HG03139 (cell line): ENCODE data around the gene ZDHHC13.

Source experiments
- ATAC-seq: cut with Tn5 transposase; IDR thresholded peaks from one replicate; pipeline ENCODE4 v1.9.1; 2021; ENCODE audit not compliant: unreplicated experiment

The ZDHHC13 gene

DNA sequence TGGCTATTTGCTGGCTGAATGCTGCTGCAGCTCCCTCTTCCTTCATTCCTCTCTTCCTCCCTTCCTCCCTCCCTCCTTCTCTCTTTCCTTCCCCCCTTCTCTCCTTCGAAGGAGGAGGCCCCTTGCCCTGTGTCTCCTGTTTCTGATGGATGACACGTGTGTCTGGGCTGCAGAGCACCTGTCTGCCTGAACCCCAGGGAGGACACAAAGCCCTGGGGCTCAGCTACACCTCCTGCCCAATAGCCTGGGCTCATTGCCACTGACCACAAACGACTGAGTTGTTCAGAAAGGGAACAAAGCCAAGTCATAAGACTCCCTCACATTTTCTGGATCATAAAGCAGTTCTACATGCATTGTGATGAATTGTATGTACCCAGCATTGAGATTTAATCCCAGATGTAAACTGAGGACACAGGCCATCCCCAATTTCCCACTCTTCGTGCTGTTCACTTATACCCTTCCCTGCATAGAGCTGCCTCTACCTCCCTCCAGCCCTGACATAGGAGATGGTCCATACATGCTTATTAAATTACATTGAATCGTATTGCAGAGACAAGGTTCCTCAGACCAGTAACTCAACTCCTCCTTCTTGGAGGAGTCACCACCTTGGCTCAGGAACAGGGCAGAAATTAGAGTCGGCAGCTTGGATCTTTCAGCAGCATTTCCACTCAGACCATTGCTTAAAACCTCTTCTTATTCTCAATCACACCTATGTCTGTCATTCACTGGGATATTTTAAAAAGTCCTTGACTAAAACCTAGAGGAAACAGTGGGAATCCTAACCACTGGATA, 83.6 kb downstream of the ZDHHC13 start:
- no peak for ATAC-seq

DNA sequence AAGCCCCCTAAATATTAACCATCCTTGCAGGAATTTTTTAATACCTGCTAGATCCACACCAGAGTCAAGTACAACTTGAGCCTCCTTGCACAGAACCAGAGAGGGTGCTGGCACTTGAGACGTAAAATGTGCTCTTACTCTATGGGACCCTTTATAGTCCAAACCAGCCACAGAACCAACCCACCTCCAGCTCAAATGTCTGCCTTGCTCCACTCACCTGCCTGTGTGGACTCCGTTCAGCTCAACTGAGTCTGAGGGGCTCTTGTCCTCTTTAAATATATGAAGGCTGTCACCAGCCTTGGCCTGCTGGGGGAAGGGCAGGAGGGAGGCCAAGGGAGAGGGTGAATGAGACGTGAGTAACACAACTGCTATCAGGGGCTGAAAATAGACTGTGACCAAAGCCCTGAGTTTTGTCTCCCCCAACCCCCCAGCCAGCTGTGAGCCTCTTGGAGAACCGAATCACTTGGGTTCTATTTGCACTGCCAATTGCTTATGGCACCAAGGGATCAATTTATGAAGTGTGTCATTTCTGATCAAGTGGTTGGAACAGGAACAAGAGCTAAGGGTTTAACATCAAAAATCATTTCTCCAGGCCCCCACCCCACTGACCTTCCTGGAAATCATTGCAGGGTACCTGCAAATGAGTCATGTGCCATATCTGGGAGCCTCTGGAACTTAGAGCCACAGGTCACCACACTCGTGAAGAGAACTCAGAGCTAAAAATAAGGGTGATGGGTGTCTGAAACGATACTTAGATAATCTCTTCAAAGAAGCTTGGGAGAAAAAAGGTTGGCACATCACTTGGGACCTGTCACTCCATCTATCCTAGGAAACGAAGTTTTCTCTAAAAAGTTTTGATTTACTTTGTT, 85.0 kb downstream of the ZDHHC13 start, which contains the start of gene CSRP3:
Gene CSRP3 (minus strand): TSS at position 247 of the 869 bp plus-strand sequence. CDS start 9,535 bp downstream, outside the sequence.
- ATAC-seq: no peak

DNA sequence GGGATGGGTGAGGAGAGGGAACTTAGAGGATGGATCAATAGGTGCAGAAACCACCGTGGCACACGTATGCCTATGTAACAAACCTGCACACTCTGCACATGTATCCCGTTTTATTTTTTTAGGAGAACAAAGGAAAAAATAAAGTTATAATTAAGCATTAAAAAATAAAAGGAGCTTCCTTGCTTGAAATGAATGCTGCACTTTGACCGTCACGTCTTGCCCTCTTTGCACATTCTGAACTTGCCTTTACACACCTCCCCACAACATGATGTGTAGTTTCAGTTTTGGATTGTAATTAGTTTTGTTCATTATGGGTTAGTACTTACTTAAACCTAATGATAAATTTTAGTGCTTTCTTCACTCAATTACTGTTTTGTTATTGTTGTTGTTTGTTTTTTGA, 87.9 kb downstream of the ZDHHC13 start:
- no peak for ATAC-seq

DNA sequence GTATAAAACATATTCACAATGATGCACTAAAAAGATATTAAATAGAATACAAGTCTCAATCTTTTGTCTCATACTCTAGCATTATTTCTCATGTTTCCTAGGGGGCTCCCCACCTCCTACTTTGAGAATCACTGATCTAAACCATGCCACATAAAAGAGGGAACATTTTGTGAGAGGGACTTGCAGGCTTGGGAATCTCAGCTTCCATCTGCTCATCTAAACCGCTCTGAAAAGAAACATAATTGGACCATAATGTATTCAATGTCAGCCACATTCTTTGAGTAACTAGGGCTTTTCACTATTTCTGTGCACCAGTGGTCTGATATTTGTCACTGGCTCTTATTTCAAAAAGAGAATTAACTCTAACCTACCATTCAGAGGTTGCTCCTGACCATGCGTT, 91.2 kb downstream of the ZDHHC13 start:
- no peak for ATAC-seq

- ATAC-seq: no peak
Observed at GRCh38 chr11:19208959-19209546, 92.1 kb downstream of the ZDHHC13 start.

DNA sequence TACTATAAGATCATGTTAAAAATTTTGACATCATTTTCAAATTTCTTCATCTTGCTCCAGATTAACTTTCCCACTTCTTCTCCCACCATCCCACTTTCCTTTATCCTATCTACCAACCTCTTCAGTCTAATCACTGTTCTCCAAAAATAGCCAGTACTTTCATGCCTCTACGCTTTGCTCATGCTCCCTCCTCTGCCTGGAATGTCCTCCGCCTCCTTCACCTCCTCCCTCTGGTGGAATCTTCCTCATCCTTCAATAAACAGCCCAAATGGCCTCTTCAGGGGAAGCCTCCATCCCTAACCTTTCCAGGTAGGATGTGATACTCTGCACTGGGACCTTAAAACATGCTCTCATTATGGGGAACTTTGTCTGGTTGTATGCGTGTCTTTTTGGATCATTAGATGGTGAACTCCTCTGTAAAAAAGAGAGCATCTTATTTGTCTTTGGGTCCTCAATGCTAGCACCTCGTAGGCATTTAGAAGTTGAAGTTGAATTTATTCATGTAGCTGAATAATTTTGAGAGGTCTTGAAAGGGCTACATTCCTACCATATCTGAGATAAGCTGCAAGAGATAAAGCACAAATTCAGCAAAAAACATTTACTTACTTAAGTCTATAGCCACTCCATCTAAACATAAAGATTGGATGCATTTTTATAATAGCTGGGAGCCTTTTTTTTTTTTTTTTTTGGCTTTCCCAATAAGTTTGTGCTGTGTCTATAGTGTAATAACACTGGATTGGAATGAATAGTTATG, 92.8 kb downstream of the ZDHHC13 start:
- no peak for ATAC-seq

GRCh38 chr11:19216021-19216420, 99.1 kb downstream of the ZDHHC13 start:
- no peak for ATAC-seq

- no peak for ATAC-seq
Observed at GRCh38 chr11:19216709-19217374, 99.9 kb downstream of the ZDHHC13 start.

DNA sequence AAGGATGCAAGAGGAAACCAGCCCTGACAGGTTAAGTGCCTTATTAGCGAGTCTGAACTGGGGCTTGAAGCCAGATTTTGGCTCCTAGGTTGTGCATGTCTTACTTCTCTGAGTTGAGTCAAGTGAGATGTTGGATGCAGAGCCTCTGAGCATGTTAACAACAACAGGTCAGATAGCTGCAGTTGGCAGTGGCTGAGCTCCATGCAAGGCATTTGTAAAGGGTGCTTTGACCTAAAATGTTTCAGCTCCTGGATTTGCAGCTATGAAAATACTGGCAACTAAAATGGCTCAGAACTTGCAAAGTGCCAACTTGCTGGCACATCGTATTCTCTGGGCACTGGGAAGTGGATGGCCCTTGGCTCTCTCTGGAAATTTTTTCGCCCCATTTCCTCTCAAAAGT, 101.2 kb downstream of the ZDHHC13 start:
- no peak for ATAC-seq

DNA sequence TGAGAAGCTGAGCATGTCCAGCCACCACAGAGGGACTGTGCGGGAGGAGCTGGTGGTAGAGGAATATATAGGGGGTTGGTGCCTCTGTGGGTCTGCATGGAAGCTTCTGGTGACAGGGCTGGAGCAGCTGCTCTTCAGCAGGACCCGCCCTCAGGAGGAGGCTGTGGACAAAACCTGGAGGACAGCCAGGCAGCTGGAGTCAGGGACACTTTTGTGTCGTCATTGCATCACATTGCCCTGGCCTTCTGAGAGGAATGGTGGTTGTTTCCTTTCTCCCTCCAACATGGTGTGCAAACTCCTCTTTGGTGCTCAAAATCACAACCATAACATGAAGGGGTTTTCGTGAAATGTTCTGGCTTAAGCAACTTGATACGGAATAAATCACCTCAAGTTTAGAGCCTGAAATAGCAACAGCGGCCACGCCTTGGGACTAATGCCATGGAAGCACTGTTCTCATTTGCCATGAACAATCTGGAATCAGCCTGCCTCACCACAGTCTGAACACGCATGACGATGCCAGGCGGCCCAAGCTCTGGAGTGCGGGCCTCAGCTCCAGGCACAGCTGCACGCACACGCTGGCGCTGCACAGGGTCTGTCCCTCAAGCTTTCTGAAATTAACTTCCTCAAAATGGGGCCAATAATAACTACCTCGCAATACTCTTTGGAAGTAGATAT, 102.0 kb downstream of the ZDHHC13 start:
- no peak for ATAC-seq

DNA sequence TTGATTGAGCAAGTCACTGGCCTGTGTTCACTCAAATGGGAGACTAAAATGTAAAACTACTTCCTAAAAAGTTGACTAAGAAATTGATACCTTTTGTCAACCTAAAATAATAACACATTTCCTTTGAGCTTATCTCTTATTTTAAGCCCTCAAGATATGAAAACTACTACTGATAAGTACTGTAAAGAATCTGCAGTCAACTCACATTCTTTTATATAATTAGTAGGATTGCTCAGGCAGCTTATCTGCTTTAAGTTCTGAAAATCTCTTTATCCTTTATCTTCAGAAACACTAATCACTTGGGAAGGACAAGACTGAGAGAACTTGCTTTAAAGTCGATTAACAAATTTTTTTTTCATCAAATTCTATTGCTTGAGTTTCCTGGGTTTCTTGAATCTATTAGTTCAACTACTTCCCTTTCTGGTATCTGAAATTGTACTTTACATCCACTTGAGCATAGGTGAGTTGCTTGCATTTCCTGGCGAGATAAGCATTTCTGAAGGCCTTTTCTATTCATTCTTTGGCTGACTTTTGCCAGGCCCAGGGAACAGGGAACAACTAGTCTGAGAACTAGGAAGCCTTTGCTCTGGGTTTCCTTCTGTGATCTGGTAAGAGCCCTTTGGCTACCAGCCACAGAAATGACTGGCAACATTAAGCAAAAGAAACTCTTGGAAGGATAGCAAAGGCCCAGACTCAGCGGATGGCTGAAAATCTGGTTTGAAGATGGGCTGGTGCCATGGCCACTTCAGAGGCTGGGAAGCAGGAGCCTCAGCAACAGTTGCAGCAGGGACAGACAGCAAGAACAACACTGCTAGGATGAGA, 104.1 kb downstream of the ZDHHC13 start:
- no peak for ATAC-seq

- ATAC-seq: no peak
Observed at GRCh38 chr11:19225123-19225522, 108.2 kb downstream of the ZDHHC13 start.

GRCh38 chr11:19225581-19225980, 108.6 kb downstream of the ZDHHC13 start:
- ATAC-seq: no peak
